ENCODE measurements around the gene ARHGAP26.

The ARHGAP26 gene

DNA sequence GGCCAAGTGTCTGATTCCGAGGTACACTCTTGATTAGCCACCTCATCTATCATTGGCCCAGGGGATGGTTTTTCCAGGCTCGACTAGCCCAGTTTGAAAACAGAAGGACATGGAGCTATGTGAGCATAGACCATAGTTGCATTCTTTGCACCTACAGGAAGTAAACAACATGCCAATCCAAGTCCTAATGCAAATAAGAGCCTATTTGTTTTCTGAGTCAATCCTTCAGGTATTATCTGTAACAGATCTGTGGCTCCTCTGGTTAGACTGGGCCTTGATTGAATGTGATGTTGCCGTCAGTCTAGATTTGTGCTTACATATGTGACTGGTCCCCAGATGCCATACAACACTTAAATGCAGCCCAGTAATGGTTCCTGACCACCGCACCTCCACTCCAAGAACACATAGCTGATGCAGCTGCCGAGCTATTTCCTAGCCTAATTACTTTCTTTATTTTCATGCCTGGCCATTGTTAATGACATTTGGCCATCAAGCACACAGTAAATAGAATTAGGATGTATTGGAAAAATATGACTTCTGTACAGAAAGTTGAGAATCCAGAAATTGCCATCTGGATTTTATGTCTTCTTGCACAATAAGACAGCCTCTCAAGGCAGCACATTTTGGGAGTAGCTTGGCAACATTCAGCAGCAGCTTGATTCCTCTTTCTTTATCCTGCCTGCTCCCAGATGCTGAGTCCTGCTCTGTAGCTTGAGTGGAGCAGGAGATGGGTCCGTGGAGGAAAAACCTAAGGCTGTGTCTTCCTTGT lies 29.5 kb upstream of the ARHGAP26 start:
- TF ChIP-seq CTCF (IDR thresholded peaks at IDR 0.05; ENCODE audit: extremely low read depth, insufficient read depth, missing control alignments), result no peak
- in situ Hi-C loops (cut with MboI; ENCODE audit: low pct_unique_long_range_greater_than_20kb, low sequenced_read_pairs, unreplicated experiment), result loop anchor here (25.0 kb wide), 1 partner anchor 122 kb away; no protein-coding TSS in a partner anchor
- DNase-seq (ENCODE audit: low spot score), result no peak

DNA sequence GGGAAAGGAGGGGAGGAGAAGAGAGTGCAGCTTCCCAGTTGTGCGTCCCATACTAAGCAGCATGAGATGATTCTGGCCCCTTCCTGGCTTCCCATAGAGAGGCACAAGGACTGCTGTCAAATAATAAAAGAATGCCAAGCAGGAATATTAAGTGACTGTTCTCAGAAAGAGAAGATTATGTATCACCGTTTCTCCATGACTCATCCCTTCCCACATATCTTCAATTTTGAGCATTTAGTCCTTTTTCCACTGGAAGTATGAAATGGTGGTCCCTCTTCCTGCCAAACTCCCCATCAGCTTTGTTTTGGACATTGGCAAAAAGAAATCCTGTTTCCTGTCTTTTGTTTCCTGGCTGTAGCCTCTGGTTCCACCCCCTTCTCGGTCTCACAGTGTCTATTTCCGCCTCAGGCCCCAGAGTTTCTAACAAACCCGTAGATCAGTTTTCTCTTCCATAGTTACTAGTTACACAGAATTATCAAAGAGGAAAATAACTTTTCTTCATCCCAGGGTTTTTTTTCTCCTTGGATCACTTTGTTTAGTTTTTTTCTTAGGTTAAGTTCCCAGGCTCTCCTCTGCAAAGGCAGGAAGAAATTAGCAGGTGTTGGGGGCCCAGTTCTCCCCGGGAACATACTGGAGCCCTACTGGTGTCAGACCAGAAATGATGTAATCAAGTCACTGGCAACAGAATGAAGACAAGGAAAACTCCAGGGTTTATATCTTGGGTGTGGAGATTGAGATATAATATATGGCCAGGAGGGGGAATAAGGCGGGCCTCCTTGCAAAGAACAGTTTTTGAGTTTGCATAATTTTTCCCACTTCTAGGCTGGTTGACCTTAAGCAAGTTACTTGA lies 26.4 kb upstream of the ARHGAP26 start:
- no peak for DNase-seq (ENCODE audit: low spot score)
- TF ChIP-seq CTCF (IDR thresholded peaks at IDR 0.05; ENCODE audit: extremely low read depth, insufficient read depth, missing control alignments), result no peak
- in situ Hi-C loops (cut with MboI; ENCODE audit: low pct_unique_long_range_greater_than_20kb, low sequenced_read_pairs, unreplicated experiment), result loop anchor here (25.0 kb wide), 1 partner anchor 118 kb away; no protein-coding TSS in a partner anchor

GRCh38 chr5:142745268-142745667 lies 24.9 kb upstream of the ARHGAP26 start:
- no peak for DNase-seq (ENCODE audit: low spot score)
- in situ Hi-C loops (cut with MboI; ENCODE audit: low pct_unique_long_range_greater_than_20kb, low sequenced_read_pairs, unreplicated experiment), result loop anchor here (25.0 kb wide), 1 partner anchor 117 kb away; no protein-coding TSS in a partner anchor
- TF ChIP-seq CTCF (IDR thresholded peaks at IDR 0.05; ENCODE audit: extremely low read depth, insufficient read depth, missing control alignments), result no peak

DNA sequence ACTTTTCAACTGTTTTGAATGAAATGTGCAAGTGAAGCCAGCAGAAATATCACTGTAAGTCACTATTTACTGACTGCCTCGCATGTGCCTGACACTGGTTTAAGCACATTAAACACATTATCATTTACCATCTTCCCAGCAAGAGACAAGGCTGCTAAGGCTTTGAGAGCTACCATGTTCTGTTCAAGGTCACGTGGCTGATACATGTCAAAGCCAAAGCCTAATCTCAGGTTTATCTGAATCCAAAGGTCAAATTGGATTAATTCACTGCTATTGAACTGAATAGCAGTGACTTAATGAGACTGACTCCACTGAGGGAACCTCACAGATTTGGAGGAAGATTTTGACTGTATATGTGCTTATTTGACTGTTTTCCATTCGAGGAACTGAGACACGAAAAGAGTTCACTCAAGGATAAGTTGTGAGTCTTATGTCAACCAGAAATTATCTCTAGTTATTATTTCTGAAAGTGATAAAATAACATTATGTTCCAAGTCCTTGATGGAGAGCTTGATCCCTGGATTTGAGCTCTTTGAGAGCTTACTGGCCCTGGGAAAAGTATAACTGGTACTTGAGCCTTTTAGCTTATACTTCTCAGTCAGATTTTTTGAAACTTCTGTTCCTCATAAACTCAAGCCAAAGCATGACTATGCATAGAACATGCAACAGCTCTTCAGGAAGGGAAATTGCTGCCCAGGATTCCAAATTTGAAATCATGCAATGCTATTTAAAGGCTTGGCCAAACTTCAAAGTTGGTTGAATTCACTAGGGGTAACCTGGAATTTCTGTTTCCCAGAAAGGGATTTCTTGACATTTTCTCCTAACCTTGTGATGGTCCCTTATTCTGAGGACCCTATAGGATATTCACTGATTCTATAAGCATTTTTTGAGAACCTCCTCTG lies 23.4 kb upstream of the ARHGAP26 start:
- TF ChIP-seq CTCF (IDR thresholded peaks at IDR 0.05; ENCODE audit: extremely low read depth, insufficient read depth, missing control alignments), result no peak
- DNase-seq (ENCODE audit: low spot score), result no peak
- in situ Hi-C loops (cut with MboI; ENCODE audit: low pct_unique_long_range_greater_than_20kb, low sequenced_read_pairs, unreplicated experiment), result loop anchor here (25.0 kb wide), 1 partner anchor 116 kb away; no protein-coding TSS in a partner anchor

- in situ Hi-C loops (cut with MboI; ENCODE audit: low pct_unique_long_range_greater_than_20kb, low sequenced_read_pairs, unreplicated experiment), result loop anchor here (25.0 kb wide), 1 partner anchor 114 kb away; no protein-coding TSS in a partner anchor
- TF ChIP-seq CTCF (IDR thresholded peaks at IDR 0.05; ENCODE audit: extremely low read depth, insufficient read depth, missing control alignments), result no peak
- no peak for DNase-seq (ENCODE audit: low spot score)
Observed at GRCh38 chr5:142748132-142748531, 22.0 kb upstream of the ARHGAP26 start.
